B cell (primary cell): ENCODE results near the gene MSGN1.

ENCODE experiments used
- CTCF ChIP-seq: fragments of 200-600 bp; IDR thresholded peaks from one replicate; pipeline ENCODE4 v1.8.0; 2022; ENCODE audit warnings: antibody characterized with exemption, mild to moderate bottlenecking
- EZH2 ChIP-seq: IDR thresholded peaks from 2 replicates; pipeline ENCODE4 v1.6.1; 2012; ENCODE audit warnings: borderline replicate concordance, low read depth, mild to moderate bottlenecking, moderate library complexity, low read length; ENCODE audit not compliant: insufficient read depth, poor library complexity, severe bottlenecking

GRCh38 chr2:17771956-17772355, 44.3 kb upstream of the MSGN1 start:
- TF ChIP-seq CTCF (no peak), EZH2 (no peak)
